LHCN-M2 (cell line): ENCODE measurements around the gene OR4S2. TPM values are rescaled to one million over a fixed set of nuclear protein-coding genes. Genes with fewer than 3 reads are reported as not detected.

ENCODE experiments used
- DNase-seq: peaks from one replicate; pipeline ENCODE4 v3.0.0-alpha.2; 2012; ENCODE audit warnings: low read depth
- polyA plus RNA-seq: library from polyadenylated mRNA; unstranded; fragments of >200 nt; gene quantifications from one replicate; pipeline ENCODE4 v1.2.1, GENCODE V29; 2012; ENCODE audit warnings: missing spikeins
- total RNA-seq: library from RNA; depleted of rRNA; stranded (reverse); fragments of >200 nt; gene quantifications from 2 replicates; pipeline ENCODE4 v1.2.3, GENCODE V29; 2014; rRNA removed

Gene OR4S2, protein sequence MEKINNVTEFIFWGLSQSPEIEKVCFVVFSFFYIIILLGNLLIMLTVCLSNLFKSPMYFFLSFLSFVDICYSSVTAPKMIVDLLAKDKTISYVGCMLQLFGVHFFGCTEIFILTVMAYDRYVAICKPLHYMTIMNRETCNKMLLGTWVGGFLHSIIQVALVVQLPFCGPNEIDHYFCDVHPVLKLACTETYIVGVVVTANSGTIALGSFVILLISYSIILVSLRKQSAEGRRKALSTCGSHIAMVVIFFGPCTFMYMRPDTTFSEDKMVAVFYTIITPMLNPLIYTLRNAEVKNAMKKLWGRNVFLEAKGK
- total RNA-seq, result not detected in 2 replicates
- not detected for polyA plus RNA-seq

DNA sequence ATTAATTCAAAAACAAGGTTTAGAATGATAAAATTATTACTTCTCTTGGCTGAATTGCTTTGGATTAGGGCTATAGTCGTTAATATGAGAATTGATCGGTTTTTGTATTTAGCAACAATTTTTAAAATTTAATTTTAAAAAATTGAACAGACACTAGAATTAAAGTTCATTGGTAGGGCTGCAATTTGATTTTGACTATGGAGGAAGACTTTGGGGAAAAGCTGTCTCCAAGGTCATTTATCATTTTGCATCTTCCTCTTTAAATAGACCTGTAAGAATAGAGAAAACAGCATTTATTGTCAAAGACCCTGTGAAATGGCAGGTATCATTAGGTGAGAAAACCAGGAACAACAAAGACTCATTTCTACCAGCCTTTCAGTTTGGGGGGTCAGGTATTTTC is at the start of gene OR4S2:
Gene OR4S2, plus strand, starts transcription at position 301 of the 400 bp plus-strand sequence. CDS start 2,577 bp downstream, outside the sequence.
- no peak for DNase-seq

DNA sequence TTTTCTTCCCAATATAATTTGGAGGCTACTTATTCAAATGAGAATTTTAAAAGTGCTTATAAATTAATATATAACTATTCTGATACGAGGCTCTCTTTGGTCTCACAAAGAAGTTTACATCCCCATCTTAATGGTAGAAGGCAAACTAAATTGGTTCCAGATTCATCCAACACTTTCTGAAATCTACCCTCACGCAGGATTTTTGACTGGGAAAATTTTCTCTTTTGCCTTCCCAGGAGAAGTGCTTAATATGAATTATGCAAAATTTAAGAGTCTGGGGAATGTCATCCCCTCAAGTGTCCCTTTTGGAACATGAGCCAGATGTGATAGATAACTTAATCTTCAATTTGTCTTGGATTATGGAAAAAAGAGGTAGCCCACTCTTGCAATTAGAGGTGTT is 40.6 kb upstream of the OR4S2 start, which contains the start of gene OR4C11:
Gene OR4C11, minus strand, starts transcription at position 101 of the 400 bp plus-strand sequence. CDS start 3,272 bp downstream, outside the sequence.
- no peak for DNase-seq

DNA sequence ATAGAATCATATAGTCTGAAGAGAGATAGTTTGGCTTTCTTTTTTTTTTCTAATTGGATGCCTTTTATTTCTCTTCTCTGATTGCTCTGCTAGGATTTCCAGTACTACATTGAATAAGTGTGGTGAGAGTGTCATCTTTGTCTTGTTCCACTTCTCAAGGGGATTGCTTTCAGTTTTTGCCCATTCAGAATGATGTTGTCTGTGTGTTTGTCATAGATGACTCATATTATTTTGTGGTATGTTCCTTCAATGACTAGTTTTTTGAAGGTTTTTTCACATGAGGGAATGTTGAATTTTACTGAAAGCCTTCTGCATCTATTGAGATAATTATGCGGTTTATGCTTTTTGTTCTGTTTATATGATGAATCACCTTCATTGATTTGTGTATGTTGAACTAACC is 23.6 kb upstream of the OR4S2 start:
- no peak for DNase-seq

DNA sequence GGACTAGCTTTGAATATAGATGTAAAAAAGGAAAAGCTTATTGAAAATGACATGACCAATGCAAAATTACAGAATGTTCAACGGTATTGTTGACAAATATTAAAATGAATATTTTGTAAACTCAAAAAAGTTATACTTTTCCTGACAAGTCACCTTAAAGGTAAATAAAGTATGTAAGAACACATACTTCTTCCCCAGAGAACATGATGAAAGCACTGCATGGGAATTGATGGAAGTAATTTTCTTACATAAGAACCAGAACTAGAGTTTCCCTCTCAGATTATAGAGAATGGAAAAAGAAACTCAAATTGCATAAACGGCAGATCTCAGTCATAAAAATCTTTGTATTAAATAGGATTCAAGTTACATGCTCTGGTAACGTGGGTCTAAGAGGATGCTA is 13.3 kb upstream of the OR4S2 start, which contains the start of gene OR4P4:
Gene OR4P4, plus strand, starts transcription at position 301 of the 400 bp plus-strand sequence.
- DNase-seq, result no peak

DNA sequence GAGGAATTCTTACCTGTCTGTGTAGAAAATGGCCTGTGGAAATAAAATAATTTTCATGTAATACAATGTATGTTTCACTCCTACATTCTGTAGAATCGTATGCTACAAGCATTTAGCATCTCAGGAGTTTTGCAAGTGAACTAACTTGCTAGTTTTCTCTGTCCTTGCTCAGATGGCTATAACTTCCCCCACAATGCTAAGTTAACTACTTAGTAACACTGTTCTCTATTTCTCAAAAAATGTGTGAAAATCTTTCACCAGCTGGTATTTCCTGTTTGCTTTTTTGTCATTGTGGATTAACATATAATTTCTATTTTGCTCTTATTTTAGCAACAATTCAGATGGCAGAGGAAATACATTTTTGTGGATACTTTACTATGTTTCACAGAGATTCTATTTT is 4.4 kb downstream of the OR4S2 start:
- no peak for DNase-seq

DNA sequence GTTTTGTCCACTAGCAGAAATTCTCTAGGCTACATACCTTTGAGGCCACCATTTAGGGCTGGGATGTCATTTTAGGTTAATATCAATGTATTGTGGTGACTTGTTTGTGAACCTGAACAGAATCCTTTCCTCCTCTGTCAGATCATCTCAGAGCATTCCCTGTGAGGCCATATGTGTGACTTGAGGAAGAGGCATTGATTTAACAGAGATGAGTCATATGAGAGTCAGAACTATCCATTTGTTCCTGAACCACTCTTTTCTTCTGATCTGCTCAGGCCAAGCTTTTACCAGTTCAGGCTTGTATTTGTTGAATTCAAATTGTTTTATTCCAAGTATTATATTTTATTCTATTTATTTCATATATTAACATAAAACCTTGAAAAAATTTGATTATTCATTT is 7.0 kb downstream of the OR4S2 start:
- DNase-seq, result no peak

DNA sequence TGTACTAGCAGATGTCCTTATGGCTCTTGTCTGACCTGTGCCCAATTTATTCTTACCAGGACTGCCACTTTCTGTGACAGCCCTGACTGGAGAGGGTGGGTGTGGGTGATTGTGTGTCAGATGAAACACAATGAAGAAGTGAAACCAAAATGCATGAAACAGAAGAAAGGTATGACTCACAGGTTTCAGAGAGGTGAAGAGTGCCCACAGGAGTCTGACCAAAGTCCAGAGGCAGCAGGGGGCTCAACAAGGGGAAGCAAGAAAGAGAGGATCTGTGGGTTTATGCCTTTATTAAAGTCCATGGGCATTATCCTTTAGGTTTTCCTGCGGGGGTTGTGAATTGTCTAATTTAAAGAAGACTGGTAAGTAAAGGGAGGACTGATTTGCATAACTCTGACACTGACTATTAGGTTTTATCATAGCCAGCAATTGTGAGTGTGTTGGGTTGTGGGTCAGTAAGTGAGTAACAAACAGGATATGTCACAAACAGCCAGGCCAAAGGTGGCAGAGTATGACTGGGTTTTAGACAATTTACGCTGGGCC is 10.0 kb downstream of the OR4S2 start:
- DNase-seq, result no peak

DNA sequence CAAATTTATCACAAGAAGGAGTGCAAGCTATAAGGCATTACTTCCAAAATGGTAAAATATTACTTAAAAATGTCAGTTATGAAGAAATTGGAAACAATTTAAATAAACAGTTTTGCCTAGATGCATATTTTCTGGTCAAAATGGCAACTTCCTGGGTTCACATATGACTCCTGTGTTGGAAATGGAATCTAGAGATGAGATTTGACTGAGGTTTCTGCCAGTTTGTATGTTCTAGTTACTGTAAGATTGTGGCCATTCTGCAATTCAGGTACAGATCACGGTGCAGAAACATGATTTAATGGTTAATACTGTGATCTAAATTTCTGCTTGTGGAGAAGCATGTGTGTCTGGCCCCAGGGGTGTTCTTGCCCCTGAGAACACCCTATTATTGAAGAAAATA is 10.5 kb downstream of the OR4S2 start:
- DNase-seq, result no peak

DNA sequence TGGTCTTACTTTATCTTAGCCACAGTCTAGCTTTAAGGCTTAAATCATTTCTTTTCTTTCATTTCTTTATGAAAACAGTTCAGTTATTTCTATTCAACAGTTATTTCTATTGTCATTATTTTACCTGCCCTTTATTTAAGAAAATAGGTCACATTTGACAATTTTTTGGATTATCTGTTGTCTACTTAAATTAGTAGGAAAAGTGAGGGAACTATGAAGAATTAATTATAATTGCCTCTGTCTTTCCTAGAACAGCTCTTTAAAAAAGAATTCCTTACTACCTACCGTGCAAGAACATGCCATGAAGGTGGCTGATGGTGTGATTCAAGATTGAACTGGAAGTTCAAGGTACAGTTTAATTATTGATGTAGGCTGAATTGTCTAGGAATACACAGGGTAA is 13.8 kb downstream of the OR4S2 start, which contains the start of gene OR4C6:
Gene OR4C6, plus strand, starts transcription at position 301 of the 400 bp plus-strand sequence. CDS start 2,966 bp downstream, outside the sequence.
- no peak for DNase-seq

DNA sequence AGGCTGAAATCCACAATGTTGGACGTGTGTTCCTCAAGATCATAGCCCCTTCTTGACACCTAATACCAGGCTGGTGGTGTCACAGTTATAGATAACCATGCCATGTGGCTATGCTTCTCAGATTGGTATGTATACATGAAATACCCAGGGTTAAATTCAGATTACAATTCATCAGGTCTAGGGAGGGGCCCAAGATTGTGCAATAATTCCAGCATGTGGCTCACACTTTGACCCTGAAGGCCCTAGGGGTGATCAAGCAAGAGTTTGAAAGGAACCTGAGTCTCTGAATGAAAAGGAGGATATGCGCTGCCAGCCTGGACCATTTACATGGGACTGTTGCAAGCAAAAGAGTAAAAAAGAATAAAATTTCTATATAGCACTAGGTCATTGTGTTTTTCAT is 21.2 kb downstream of the OR4S2 start:
- DNase-seq, result no peak

DNA sequence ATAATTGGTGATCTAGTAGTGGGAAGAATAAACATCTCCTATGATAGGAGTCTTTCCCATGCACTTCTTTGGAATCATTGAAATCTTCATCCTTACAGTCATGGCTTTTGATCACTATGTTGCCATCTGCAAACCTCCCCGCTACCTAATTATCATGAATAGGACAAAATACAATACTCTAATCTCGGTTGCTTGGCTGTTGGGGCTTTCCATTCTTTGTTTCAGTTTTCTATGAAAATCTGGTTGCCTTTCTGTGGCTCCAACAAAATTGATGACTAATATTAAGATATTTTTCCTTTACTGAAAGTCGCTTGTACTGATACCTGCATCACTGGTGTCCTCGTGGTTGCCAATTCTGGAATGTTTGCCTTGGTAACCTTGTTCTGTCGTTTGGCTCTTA is 25.7 kb downstream of the OR4S2 start:
- no peak for DNase-seq

DNA sequence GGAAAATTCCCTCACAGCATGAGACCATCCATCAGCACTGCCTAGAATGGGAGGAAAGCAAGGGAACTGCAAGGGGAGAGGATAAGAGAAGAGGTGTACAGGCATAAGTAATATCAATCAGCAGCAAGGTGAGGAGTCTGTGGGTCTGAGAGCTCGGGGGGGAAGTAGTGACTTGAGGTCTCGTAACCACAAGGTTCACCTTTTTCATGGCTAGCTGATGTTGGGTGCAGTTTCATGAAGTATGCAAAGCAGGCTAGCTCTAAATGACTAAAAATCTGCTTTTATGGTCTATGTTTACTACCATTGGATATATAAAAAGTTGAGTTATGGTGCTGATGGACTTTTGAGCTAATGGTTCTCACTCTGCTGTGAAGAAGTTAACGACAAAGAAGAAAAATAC is 49.7 kb downstream of the OR4S2 start:
- DNase-seq, result no peak

DNA sequence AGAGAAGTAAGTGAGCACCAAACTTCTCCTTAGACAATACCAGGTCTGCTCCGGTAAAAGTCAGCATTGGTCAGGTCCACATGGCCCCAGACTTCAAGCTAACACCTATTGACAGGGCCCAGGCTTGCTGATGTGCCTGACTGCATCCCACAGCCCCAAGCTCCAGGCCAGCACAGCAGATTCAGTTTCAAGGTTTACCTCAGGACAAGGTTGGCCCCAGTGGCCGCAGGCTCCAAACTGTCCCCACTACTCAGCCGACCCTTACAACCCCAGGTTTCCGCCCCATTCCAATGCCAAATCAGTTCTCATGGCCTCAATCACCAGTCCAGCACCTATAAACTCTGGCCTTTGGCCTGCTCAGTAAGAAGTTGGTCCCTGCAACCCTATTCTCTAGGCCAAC is 53.3 kb downstream of the OR4S2 start:
- DNase-seq, result no peak

Other genes with a start within 250 kb of the OR4S2 start
- gene OR4C15, start 93.9 kb upstream of the OR4S2 start, total RNA-seq, result not detected in 2 replicates
- gene OR4C16, start 76.2 kb upstream of the OR4S2 start, total RNA-seq, result not detected in 2 replicates
- not detected in 2 replicates for gene OR4C11, start 40.7 kb upstream of the OR4S2 start, total RNA-seq
- gene OR4P4, start 13.2 kb upstream of the OR4S2 start, total RNA-seq, result not detected in 2 replicates
- not detected in 2 replicates for gene OR4C6, start 13.9 kb downstream of the OR4S2 start, total RNA-seq
- not detected in 2 replicates for gene OR5D13, start 125.1 kb downstream of the OR4S2 start, total RNA-seq
- gene OR5D14, start 147.2 kb downstream of the OR4S2 start, total RNA-seq, result not detected in 2 replicates
- gene OR5L1, start 163.0 kb downstream of the OR4S2 start, total RNA-seq, result not detected in 2 replicates
- not detected in 2 replicates for gene OR5D18, start 171.3 kb downstream of the OR4S2 start, total RNA-seq
- not detected in 2 replicates for gene OR5L2, start 178.9 kb downstream of the OR4S2 start, total RNA-seq
- gene OR5D16, start 190.4 kb downstream of the OR4S2 start, total RNA-seq, result not detected in 2 replicates
- not detected in 2 replicates for gene TRIM51, start 235.0 kb downstream of the OR4S2 start, total RNA-seq